Lower leg skin (tissue), 3 donors: Measurements from ENCODE around the gene TBC1D23.

Source experiments
- POLR2A ChIP-seq, 2 donors: fragments of 450-650 bp; IDR thresholded peaks; one replicate each; pipeline ENCODE4 v1.6.1; 2016 to 2017; ENCODE audit warnings: antibody characterized with exemption in 2 of 2, mild to moderate bottlenecking in 1 of 2, moderate library complexity in 1 of 2
- TF ChIP-seq, protein P1 (sequence below), 3 donors: fragments of 450-650 bp; IDR thresholded peaks; one replicate each; pipeline ENCODE4 v1.5.1; 2016; ENCODE audit warnings: antibody characterized with exemption in 3 of 3, mild to moderate bottlenecking in 3 of 3, moderate library complexity in 2 of 3

DNA sequence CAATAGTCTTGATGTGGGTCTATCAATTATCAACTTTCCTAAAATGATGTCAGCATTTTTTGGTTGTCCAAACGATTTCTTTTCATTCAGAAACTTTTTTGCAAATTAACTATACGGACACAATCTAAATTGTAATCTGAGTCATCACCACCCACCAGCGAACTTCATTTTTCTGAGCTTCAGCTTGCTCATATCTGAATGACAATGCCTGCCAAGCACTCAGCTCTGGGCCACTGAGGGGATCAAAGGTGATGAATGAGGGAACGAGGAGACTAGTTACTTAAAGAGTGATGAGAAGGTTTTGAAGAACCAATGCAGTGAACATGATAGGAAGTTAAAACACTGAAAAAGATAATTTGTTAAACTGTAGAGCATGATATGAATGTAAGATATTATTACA is 14.9 kb upstream of the TBC1D23 start:
- TF ChIP-seq POLR2A (IDR thresholded peaks at IDR 0.05), result no peak
- TF ChIP-seq, protein P1, sequence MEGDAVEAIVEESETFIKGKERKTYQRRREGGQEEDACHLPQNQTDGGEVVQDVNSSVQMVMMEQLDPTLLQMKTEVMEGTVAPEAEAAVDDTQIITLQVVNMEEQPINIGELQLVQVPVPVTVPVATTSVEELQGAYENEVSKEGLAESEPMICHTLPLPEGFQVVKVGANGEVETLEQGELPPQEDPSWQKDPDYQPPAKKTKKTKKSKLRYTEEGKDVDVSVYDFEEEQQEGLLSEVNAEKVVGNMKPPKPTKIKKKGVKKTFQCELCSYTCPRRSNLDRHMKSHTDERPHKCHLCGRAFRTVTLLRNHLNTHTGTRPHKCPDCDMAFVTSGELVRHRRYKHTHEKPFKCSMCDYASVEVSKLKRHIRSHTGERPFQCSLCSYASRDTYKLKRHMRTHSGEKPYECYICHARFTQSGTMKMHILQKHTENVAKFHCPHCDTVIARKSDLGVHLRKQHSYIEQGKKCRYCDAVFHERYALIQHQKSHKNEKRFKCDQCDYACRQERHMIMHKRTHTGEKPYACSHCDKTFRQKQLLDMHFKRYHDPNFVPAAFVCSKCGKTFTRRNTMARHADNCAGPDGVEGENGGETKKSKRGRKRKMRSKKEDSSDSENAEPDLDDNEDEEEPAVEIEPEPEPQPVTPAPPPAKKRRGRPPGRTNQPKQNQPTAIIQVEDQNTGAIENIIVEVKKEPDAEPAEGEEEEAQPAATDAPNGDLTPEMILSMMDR (IDR thresholded peaks at IDR 0.05), result no peak
